SK-N-SH treated with all-trans-retinoic acid at 6 μM for 48 hours (cell line): Measurements from ENCODE around the gene DCC.

Experiments used
- ZNF565 ChIP-seq: fragments of 450-650 bp; formaldehyde crosslinking; conservative IDR thresholded peaks from 2 replicates; pipeline ENCODE4 v1.5.0; 2020; ENCODE audit warnings: low read depth, mild to moderate bottlenecking, moderate library complexity
- TF ChIP-seq, protein P1 (sequence below): fragments of 250-450 bp; sonication (Bioruptor Pico); IDR thresholded peaks from 2 replicates; pipeline ENCODE4 v1.5.0; 2020; ENCODE audit warnings: mild to moderate bottlenecking, moderate library complexity

- no peak for TF ChIP-seq ZNF565 (CRISPR knock-in tag)
- TF ChIP-seq, protein P1, sequence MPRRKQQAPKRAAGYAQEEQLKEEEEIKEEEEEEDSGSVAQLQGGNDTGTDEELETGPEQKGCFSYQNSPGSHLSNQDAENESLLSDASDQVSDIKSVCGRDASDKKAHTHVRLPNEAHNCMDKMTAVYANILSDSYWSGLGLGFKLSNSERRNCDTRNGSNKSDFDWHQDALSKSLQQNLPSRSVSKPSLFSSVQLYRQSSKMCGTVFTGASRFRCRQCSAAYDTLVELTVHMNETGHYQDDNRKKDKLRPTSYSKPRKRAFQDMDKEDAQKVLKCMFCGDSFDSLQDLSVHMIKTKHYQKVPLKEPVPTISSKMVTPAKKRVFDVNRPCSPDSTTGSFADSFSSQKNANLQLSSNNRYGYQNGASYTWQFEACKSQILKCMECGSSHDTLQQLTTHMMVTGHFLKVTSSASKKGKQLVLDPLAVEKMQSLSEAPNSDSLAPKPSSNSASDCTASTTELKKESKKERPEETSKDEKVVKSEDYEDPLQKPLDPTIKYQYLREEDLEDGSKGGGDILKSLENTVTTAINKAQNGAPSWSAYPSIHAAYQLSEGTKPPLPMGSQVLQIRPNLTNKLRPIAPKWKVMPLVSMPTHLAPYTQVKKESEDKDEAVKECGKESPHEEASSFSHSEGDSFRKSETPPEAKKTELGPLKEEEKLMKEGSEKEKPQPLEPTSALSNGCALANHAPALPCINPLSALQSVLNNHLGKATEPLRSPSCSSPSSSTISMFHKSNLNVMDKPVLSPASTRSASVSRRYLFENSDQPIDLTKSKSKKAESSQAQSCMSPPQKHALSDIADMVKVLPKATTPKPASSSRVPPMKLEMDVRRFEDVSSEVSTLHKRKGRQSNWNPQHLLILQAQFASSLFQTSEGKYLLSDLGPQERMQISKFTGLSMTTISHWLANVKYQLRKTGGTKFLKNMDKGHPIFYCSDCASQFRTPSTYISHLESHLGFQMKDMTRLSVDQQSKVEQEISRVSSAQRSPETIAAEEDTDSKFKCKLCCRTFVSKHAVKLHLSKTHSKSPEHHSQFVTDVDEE (CRISPR knock-in tag), result no peak
Observed at GRCh38 chr18:52531836-52532235, 191.8 kb downstream of the DCC start.
